GM12801 (cell line): Measurements from ENCODE around the gene MTARC2.
A peak's percentile ranks its signal among the peaks of the same experiment; 100 is the strongest.

Source experiments
- TF ChIP-seq, protein P1 (sequence below): IDR thresholded peaks from one replicate; pipeline ENCODE4 v1.5.1; 2011; ENCODE audit warnings: control low read depth; ENCODE audit not compliant: insufficient read length; ENCODE audit errors: extremely low read depth

The MTARC2 gene

DNA sequence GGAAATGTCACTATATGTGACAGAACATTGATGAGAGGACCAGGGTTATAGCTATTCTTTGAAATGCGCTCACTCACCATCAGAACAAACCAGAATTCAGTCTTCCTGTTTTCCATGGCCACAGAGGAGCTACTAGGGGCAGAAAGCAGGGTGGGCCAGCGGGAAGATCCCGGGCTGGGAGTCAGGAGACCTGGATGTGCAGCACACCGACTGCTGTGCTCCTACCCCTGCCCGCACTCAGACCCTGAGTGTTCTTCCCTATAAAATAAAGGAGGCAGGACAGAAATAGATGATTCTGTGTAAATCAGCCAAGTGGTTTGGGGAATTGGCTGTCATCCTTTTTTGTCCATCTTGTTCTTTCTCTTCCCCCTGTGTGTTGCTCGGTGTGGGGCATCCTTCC lies 59.6 kb downstream of the MTARC2 start:
- TF ChIP-seq, protein P1, sequence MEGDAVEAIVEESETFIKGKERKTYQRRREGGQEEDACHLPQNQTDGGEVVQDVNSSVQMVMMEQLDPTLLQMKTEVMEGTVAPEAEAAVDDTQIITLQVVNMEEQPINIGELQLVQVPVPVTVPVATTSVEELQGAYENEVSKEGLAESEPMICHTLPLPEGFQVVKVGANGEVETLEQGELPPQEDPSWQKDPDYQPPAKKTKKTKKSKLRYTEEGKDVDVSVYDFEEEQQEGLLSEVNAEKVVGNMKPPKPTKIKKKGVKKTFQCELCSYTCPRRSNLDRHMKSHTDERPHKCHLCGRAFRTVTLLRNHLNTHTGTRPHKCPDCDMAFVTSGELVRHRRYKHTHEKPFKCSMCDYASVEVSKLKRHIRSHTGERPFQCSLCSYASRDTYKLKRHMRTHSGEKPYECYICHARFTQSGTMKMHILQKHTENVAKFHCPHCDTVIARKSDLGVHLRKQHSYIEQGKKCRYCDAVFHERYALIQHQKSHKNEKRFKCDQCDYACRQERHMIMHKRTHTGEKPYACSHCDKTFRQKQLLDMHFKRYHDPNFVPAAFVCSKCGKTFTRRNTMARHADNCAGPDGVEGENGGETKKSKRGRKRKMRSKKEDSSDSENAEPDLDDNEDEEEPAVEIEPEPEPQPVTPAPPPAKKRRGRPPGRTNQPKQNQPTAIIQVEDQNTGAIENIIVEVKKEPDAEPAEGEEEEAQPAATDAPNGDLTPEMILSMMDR, result no peak

DNA sequence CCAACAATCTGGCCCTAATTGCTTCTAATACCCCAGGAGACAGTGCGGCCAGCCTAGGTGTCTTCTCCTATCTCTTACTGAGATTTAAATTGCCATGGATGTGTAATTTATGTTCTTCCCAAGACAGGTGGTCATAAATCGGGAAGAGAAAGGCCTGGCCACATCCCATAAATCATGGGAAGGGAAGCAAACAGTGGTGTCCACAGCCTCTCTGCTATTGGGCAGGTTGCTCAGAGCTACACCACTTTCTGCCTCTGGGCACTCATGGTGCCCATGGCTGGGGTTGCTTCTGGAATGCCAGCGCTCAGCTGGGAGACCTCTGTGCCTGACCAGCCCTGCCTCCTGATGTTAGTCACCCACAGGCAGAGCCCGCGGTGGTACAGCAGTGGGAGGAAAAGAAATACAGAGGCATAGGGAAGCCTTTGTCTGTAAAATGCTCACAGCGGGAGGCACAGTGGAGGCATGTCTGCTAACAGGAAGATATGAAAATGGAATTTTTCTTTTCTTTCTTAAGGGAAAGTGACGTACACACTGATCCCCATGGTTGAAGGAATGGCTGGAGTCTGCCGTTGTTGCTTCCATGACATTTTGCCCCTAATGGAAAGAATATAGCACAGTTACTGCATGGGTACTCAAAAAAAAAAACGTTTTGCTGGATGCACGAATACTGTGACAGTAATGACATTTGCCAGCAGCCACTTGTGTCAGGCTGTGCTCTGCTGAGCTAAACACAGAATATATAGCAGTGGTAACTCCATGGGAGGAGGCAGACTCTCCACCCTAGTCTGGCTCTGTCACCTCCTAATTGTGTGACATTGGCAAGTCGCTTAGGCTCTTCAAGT lies 60.4 kb downstream of the MTARC2 start:
- TF ChIP-seq, protein P1, result no peak

DNA sequence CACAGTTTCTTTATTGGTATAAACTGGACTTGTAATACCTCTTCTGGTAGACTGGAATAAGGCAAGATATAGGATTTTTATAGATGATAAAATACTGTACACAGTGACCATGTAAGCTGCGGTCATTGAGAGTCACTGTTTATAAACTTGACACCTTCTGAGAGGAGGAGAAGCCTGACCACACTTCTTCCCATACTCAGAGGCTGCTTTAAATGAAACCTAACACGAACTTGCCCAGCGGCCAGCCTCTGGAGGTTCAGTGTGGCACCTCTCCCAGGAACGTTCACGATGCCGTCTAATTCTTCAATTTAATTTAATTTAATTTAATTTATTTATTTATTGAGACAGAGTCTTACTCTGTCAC lies 61.0 kb downstream of the MTARC2 start:
- TF ChIP-seq, protein P1, result no peak

DNA sequence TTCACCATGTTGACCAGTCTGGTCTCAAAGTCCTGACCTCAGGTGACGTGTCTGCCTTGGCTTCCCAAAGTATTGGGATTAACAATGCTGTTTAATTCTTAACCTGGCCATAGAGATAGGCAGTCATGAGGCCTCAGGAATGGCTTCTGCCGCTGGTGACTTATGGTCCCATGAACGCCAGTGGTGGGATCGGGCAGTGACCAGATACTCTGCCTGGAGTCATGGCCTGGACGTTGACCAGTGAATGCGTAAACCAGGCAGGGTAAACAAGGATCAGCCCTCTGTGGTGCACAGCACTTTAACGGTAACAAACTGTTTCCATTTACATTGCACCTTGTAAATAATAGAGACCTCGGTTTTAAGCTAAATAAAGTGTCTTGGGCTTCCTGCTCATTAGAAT lies 61.6 kb downstream of the MTARC2 start:
- TF ChIP-seq, protein P1, result no peak

DNA sequence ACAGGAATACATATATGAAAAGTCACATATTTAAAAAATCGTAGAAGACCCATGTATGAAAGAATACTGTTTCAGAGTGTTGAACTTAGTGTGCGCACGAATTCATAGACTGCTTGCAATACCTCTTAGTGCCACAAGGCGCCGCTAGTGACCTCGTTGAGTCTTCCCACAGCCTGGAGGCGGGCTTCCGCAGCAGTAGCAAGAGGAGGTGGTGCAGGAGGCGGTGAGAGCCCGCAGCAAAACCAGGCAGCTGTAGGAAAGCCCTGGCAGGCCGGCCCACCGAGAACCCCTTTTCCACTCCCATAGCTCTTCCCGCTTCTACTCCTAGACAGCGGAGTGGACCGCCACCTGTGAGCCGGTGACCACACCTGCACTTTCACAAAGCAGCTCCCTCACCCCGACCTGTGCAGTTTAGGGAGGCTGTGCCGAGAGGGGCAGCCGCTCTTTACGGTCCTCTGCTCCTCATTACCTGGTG lies 62.1 kb downstream of the MTARC2 start:
- TF ChIP-seq, protein P1, result peak; percentile 21

DNA sequence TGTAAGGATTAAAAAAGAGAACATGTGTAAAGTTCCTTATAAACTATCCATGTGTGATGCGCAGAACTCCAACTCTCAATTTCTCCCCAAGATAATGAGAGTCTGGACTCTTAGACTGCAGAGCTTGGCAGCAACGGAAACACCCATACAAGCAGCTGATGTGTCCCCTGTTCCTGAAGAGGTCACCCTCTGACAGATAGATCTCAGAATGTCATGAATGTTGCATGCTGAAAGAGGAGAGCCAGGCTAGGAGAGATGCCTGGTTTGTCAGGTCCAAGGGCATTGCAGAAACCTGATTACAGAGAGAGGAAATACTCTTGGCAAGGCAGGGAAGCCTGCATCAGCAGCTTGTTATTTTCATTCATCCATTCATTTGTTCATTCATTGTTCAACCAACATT lies 62.8 kb downstream of the MTARC2 start:
- TF ChIP-seq, protein P1, result no peak

DNA sequence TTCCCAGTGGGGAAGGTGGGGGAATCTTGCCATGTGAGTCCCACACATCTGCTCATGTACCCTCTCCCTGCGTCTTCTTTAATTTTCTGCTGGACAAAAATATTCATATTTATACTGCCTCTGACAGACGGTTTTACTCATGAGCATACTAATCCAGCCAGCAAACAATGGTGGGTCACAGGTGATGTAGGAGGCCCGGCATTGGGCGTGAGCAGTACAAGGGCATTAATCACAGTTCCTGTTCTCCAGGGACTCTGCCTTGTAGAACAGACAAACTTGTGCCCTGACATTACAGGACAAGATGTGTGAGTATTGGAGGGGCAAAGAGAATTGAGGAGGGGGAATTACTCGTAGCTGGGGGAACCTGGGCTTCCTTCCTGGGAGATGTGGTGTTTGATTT lies 63.6 kb downstream of the MTARC2 start:
- TF ChIP-seq, protein P1, result no peak

DNA sequence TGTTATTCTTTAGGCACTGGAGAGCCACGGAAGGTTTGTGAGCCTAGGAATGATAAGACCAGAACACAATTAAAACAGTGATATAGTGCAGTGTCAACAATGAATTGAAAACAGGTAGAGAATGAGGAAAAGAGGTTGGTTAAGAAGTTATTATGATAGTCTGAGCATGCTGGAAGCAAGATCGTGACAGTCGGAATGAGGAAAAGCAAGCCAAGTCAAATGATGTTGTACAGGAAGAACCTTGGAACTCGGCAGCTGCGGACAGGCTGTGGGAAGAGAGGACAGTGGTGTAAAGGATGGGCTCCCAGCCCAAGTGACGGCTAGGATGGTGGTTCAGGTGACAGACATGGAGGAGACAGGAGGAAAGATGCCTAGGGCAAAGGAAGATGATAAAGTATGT lies 64.2 kb downstream of the MTARC2 start:
- TF ChIP-seq, protein P1, result no peak
